Superior temporal gyrus (tissue), 1 donor: ENCODE measurements around the gene SMOC1.

Experiments used
- DNase-seq: peaks from one replicate; pipeline ENCODE4 v3.0.0-alpha.2; 2016; ENCODE audit errors: extremely low spot score

SMOC1 gene

GRCh38 chr14:69941768-69942742 is 62.8 kb downstream of the SMOC1 start:
- no peak for DNase-seq

GRCh38 chr14:69943084-69943780 is 64.0 kb downstream of the SMOC1 start:
- DNase-seq: no peak

DNA sequence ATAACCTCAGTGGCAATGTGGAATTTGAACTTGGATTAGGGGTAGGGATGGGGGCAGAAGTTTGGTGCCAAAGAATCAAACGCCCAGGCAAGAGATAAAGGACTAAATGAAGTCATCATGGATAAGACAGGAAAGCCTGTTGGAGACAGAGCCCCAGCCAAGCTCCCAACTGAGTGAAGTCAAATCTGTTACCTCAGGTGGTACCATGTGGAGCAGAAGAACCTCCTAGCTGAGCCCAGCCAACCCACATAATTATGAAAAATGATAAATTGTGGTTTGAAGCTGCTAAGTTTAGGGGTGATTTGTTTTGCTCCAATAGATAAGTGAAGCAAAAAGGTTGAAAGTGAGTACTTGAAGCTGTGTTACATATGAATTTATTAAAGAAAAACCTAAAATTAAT is 66.1 kb downstream of the SMOC1 start:
- no peak for DNase-seq

GRCh38 chr14:69945912-69946311 is 66.7 kb downstream of the SMOC1 start:
- DNase-seq: no peak

DNA sequence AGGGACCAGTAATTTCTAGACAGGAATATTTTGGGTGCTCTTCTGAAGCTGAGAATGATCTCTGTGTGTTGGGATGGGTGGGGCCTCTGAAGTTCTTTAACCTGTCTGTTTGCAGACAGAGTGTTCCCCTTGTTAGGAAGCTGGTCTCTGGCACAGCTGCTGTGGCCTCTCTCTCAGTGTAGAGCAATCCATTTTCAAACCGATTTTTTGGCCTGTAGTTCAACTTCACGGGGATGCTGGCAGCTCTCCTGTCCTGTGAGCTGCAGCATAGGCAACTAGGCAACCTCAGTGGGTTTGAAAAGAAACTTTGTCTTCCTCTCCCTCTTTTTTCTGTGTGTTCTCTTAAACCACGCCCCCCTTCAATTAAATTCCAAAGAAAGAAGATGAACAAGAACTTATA is 69.1 kb downstream of the SMOC1 start:
- DNase-seq: no peak

GRCh38 chr14:69951263-69951662 is 72.0 kb downstream of the SMOC1 start:
- DNase-seq: no peak

GRCh38 chr14:69951935-69952334 is 72.7 kb downstream of the SMOC1 start:
- DNase-seq: no peak

DNA sequence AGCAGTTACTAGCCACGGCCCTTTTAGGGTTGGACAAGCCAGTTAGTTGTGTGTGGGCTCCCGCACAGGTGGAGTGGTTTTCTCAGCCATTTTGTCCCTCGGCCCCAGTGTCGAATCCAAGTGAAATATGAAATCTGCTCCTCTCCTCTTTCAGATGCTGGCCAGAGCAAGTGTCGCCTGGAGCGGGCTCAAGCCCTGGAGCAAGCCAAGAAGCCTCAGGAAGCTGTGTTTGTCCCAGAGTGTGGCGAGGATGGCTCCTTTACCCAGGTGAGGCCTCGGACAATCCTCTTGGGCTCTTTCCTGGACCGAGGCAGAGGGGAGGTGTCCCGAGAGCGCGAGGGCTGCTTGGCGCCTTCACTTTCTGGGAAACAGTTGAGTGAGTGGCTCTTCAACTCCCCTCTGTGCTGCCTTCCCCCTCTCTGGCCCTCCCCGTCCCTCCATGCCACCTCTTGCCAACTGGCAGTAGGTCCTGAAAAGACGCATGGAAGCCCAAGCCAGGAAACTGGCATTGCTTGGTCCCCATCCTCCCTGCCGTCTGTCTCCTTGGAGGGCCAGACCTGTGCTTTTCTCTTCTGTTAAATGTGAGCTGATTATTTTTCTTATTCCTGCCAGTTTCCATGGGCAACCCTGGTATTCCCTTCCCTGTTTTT is 74.2 kb downstream of the SMOC1 start:
- DNase-seq: no peak

DNA sequence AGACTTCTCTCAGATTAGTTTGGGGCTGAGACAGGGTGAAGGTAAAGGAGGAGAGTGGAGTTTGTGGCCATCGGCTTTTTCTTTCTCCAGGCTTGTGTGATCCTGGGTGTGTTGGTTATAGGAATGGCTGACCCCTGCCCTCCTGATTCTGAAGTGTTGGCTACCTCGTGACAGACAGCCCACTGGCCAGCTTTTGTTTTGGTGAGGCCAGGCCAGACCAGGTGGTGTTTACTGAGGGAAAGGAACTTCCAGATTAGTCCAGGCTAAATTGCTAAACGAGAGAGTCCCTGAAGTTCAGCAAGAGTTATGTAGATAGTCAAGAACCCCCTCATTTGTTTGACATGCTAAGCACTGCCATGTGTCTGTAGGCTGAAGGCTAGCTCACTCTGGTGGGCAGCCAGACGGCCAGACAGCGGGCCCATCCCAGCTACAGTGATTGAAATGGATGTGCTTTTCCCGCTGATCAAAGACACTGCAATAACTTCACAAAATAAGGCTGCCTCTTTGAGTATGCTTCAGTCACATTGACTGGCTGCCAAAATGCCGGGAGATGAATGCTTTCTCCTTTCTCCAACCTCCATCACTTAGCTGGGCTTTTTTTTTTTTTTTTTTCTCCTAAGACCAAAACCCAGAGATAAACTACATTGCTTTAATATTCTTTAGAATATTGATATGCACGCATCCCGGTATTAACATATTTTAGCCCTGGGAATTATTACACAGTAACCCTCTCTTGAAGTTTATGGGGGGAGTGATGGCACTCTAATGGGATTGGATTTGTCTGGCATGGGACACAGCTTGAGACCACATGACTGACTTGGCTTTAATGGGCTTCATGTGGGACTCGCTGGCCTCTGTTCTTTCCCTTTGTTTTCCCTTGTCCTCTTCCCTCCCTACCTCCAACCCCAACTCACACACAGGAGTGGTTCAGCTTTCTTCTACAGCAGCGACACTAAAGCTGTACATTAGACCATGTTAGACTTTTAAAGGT is 76.9 kb downstream of the SMOC1 start:
- peak; percentile 46 for DNase-seq

- DNase-seq: peak; percentile 78
Observed at GRCh38 chr14:69956970-69957369, 77.8 kb downstream of the SMOC1 start.

GRCh38 chr14:69957986-69958385 is 78.8 kb downstream of the SMOC1 start:
- DNase-seq: no peak

GRCh38 chr14:69959136-69959535 is 79.9 kb downstream of the SMOC1 start:
- DNase-seq: no peak

DNA sequence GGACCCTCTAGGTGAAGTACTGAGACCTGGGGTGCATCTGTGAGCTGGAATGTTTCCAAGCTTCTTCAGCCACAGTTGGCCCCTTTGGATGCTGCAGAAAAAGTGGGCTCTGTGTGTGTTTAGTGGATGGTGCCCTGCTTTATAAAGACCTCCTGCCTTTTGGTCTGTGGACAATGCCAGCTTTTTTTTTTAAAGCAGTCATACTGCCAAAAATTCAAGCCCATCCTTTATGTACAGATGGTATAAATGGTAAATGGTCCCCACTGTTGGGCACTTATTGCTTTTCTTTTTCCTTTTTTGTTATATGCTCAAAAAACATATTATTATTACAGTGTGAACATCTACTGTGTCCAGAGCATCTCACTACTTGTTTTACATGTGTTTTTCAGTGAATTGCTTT is 81.1 kb downstream of the SMOC1 start:
- no peak for DNase-seq

DNA sequence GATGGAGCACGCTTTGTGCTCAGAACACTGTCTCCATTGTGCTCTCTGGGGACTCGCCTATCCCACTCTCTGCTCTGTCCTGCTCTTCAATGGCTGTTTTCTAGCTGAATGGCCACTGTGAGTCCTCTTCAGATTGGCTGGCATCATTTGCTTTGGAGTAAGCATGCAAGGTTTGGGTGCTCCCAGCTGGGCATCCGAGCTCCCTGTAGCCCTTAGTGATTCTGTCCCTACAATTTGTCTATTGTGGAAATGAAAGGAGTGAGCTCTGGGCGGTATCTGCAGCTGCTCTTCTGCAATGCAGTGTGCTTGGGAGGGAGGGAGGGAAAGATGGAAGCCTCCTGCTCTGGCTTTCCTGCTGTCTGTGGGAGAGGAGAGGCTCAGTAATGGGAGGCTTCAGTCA is 84.8 kb downstream of the SMOC1 start:
- peak; percentile 94 for DNase-seq

DNA sequence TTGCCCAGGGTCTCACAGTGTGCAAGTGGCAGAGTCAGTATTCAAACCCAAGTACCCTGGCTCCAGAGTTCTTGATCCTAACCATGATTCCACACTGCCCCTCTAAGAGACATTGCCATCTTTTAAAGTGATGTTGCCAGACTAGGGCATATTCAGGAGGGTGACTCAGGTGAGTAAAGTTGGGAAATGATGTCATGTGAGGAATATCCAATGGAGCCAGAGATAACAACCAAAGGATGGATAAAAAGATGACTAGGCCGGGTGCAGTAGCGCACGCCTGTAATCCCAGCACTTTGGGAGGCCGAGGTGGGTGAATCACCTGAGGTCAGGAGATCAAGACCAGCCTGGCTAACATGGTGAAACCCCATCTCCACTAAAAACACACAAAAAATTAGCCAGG is 85.6 kb downstream of the SMOC1 start:
- no peak for DNase-seq

- DNase-seq: no peak
Observed at GRCh38 chr14:69968132-69968531, 88.9 kb downstream of the SMOC1 start.

DNA sequence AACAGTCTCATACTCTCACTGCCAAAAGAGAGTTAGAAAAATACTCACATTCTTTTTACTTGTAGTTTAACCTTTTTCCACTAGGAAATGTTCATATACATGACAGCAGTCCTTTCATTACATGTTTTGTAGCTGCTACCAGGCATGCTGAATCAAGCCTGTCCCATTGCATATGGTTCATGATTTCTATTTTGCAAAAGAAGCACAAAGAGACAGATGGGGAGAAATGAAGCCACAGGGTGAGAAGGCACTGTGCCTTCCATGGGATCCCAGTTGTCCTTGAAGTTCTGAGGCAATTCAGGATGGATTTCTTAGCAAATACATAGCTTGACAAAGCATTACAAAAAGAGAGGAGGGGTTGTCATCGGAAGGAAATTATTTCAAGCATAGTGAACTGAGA is 89.5 kb downstream of the SMOC1 start:
- no peak for DNase-seq

DNA sequence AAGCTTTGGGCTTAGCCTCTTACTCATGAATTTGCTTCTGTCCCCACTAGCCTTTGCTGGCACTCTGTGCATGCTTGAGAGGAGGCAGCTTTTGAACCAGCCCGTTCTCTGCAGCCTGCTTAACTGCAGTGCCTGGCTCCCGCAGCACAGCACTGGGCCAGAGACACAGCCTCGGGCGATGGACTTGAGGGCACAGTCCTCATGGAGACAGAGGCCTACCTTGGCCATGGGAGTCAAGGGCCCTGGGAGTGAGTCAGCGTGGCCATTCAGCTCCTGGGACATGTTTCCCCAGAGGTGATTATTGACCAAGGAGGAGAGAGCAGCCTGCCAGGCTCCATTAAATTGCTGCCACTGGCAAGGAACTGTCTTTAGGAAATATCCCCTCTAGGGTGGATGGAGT is 93.5 kb downstream of the SMOC1 start:
- no peak for DNase-seq

GRCh38 chr14:69973846-69974245 is 94.6 kb downstream of the SMOC1 start:
- DNase-seq: no peak

- peak; percentile 66 for DNase-seq
Observed at GRCh38 chr14:69979882-69980281, 100.7 kb downstream of the SMOC1 start.
